ENCODE results near the gene RGS6.
"Not testable (repeated sequence)": the region's sequence is repeated elsewhere in the genome, so short reads cannot be mapped to it uniquely, and the experiment has no call there.

- TF ChIP-seq CTCF (IDR thresholded peaks at IDR 0.05; ENCODE audit: low read depth, low read length, poor library complexity, severe bottlenecking); EZH2phosphoT487 (IDR thresholded peaks at IDR 0.05; ENCODE audit: borderline replicate concordance, low read length): not testable (repeated sequence)
These were observed 7.1 kb downstream of the RGS6 start for GRCh38 chr14:71939344-71939743.

Data from DOHH2 (cell line).